ENCODE measurements around the gene ABTB1. TPM values are rescaled to one million over a fixed set of nuclear protein-coding genes. Genes with fewer than 3 reads are reported as not detected.

ABTB1 gene
- total RNA-seq, 1 experiment from 2014 or later = 3.6 TPM

DNA sequence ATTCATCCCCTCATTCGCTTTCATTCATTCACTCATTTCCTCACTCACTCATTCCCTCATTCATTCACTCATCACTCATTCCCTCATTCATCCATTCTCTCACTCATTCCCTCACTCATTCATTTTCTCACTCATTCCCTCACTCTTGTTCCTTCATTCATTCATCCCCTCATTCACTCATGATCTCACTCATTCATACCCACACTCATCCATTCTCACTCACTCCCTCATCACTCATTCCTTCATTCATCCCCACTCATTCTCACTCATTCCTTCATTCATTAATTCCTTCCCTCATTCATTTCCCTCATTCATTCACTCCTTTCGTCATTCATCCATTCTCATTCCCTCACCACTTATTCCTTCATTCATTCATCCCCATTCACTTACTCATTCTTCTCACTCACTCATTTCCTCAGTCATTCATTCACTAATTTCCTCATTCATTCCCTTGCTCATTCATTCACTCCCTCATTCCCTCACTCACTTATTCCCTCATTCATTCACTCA is 14.5 kb downstream of the ABTB1 start:
- no peak for DNase-seq
- no peaks in the 10 kb centered on the region for H3F3A ChIP-seq (ENCODE audit: low read length, unreplicated experiment)
- H3K27me3 ChIP-seq (ENCODE audit: low read length) = no peaks in the 10 kb centered on the region
- ChIA-PET CTCF (no interaction called here), POLR2A (ENCODE audit: unreplicated experiment) (no interaction called here)
- H2AFZ ChIP-seq (ENCODE audit: low read length) = no peak overlapping the region
- TF ChIP-seq EZH2 (IDR thresholded peaks at IDR 0.05; ENCODE audit: low read length, unreplicated experiment) (no peak), EZH2phosphoT487 (IDR thresholded peaks at IDR 0.05; ENCODE audit: borderline replicate concordance, low read length) (no peak)
- TF ChIP-seq, protein P1, sequence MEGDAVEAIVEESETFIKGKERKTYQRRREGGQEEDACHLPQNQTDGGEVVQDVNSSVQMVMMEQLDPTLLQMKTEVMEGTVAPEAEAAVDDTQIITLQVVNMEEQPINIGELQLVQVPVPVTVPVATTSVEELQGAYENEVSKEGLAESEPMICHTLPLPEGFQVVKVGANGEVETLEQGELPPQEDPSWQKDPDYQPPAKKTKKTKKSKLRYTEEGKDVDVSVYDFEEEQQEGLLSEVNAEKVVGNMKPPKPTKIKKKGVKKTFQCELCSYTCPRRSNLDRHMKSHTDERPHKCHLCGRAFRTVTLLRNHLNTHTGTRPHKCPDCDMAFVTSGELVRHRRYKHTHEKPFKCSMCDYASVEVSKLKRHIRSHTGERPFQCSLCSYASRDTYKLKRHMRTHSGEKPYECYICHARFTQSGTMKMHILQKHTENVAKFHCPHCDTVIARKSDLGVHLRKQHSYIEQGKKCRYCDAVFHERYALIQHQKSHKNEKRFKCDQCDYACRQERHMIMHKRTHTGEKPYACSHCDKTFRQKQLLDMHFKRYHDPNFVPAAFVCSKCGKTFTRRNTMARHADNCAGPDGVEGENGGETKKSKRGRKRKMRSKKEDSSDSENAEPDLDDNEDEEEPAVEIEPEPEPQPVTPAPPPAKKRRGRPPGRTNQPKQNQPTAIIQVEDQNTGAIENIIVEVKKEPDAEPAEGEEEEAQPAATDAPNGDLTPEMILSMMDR (conservative IDR thresholded peaks at IDR 0.05; ENCODE audit: low read depth, low read length) = no peak
- H3K9me3 ChIP-seq (ENCODE audit: low read length) = no peaks in the 10 kb centered on the region
- no peak overlapping the region for H3K4me2 ChIP-seq (ENCODE audit: low read length)
- H4K20me1 ChIP-seq (ENCODE audit: low read length) = no peaks in the 10 kb centered on the region
- no peak overlapping the region for H3K4me3 ChIP-seq (ENCODE audit: low read length)
- BruUV-seq (replicated peaks) = no TSS peak
- no peaks in the 10 kb centered on the region for H3K79me2 ChIP-seq (ENCODE audit: low read length)
- H3K4me1 ChIP-seq (ENCODE audit: insufficient read depth, low read length) = peaks cover 16% of the 10 kb centered on the region
- no peaks in the 10 kb centered on the region for H3K9me2 ChIP-seq (replicated peaks; ENCODE audit: low read length)
- no peak overlapping the region for H3K27ac ChIP-seq (ENCODE audit: low read length)
- intact Hi-C loops (cut with micrococcal nuclease) = no loop called here
- ATAC-seq = no peak
- no peak overlapping the region for H3K9ac ChIP-seq (ENCODE audit: low read length)
- no peaks in the 10 kb centered on the region for H3K36me3 ChIP-seq (ENCODE audit: low read depth, low read length)

DNA sequence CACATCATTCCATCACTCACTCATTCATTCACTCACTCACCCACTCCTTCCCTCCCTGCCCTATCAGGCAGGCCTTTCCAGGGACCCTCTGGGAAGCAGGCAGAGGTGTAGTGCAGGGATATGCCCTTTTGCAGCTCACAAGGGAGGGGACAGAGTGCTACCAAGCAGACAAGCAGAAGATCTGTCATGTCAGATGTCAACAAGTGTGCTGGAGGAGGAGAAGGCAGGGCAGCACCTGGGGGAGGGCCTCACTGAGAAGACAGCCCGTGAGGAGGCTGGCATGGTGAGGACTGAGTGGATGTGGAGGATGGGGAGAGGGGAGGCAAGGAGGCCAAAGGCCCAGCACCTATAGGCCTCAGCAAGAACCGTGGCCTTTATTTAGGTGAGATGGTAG is 15.3 kb downstream of the ABTB1 start:
- no peaks in the 10 kb centered on the region for H3K79me2 ChIP-seq (ENCODE audit: low read length)
- TF ChIP-seq, protein P1 (conservative IDR thresholded peaks at IDR 0.05; ENCODE audit: low read depth, low read length) = no peak
- no peak for TF ChIP-seq EZH2phosphoT487 (IDR thresholded peaks at IDR 0.05; ENCODE audit: borderline replicate concordance, low read length)
- TF ChIP-seq EZH2 (IDR thresholded peaks at IDR 0.05; ENCODE audit: low read length, unreplicated experiment) = no peak
- H3F3A ChIP-seq (ENCODE audit: low read length, unreplicated experiment) = no peaks in the 10 kb centered on the region
- intact Hi-C loops (cut with micrococcal nuclease) = no loop called here
- CTCF ChIA-PET = no interaction called here
- no peak overlapping the region for H3K4me3 ChIP-seq (ENCODE audit: low read length)
- BruUV-seq (replicated peaks) = no TSS peak
- no peak overlapping the region for H3K9ac ChIP-seq (ENCODE audit: low read length)
- no peak overlapping the region for H3K27ac ChIP-seq (ENCODE audit: low read length)
- H3K27me3 ChIP-seq (ENCODE audit: low read length) = no peaks in the 10 kb centered on the region
- H3K4me1 ChIP-seq (ENCODE audit: insufficient read depth, low read length) = peaks cover 16% of the 10 kb centered on the region
- no peak overlapping the region for H2AFZ ChIP-seq (ENCODE audit: low read length)
- no peaks in the 10 kb centered on the region for H3K36me3 ChIP-seq (ENCODE audit: low read depth, low read length)
- ATAC-seq = no peak
- POLR2A ChIA-PET (ENCODE audit: unreplicated experiment) = no interaction called here
- H3K9me2 ChIP-seq (replicated peaks; ENCODE audit: low read length) = no peaks in the 10 kb centered on the region
- H3K9me3 ChIP-seq (ENCODE audit: low read length) = no peaks in the 10 kb centered on the region
- DNase-seq = no peak
- no peaks in the 10 kb centered on the region for H4K20me1 ChIP-seq (ENCODE audit: low read length)
- H3K4me2 ChIP-seq (ENCODE audit: low read length) = no peak overlapping the region

DNA sequence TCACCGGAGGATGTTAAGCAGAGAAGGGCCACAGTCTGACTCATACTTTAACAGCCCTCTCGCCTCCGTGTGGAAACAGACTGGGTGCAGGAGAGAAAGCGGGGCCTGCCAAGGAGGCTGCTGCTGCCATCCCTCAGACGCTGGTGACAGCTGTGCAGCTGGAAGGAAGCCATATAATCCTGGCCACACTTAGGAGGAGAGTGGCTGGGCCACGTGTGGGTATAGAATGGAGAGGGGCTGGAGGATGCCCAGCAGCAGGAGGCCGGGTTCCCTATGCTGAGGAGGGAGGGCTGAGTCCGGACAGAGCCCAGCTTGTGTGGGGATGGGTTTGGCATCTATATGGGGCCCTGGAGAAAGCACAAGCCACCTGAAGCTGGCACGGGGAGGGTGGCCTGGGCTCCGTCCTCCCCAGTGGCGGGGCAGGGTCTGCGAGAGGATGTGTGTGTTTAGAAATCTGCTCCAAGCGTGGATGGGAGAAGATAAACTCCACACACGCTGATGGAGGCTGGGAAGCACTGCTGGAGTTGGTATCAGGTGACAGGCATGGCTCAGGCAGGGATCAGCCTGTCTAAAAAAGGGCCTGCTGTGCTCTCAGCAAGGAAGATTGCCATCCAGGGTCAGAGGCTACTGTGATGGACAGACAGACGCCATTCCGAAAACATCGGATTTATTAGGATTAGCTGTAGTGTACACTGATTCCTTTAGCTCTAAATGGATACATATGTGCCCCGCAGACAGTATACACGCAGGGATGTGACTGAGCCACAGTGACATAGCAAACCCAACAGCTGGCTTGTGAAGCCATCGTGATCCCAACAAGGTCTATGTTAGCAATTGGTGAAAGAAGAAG is 15.9 kb downstream of the ABTB1 start:
- Histone ChIP-seq H3F3A (ENCODE audit: low read length, unreplicated experiment) (no peaks in the 10 kb centered on the region), H3K9me3 (ENCODE audit: low read length) (no peaks in the 10 kb centered on the region), H3K4me2 (ENCODE audit: low read length) (no peak overlapping the region), H3K4me3 (ENCODE audit: low read length) (no peak overlapping the region), H3K9me2 (replicated peaks; ENCODE audit: low read length) (no peaks in the 10 kb centered on the region), H4K20me1 (ENCODE audit: low read length) (no peaks in the 10 kb centered on the region), H3K9ac (ENCODE audit: low read length) (no peak overlapping the region), H3K36me3 (ENCODE audit: low read depth, low read length) (no peaks in the 10 kb centered on the region), H3K27ac (ENCODE audit: low read length) (no peak overlapping the region), H2AFZ (ENCODE audit: low read length) (no peak overlapping the region), H3K4me1 (ENCODE audit: insufficient read depth, low read length) (peaks cover 16% of the 10 kb centered on the region), H3K79me2 (ENCODE audit: low read length) (no peaks in the 10 kb centered on the region), H3K27me3 (ENCODE audit: low read length) (no peaks in the 10 kb centered on the region)
- no TSS peak for BruUV-seq (replicated peaks)
- ATAC-seq (no peak), DNase-seq (peak; percentile 10)
- POLR2A ChIA-PET (ENCODE audit: unreplicated experiment) = no interaction called here
- TF ChIP-seq EZH2phosphoT487 (IDR thresholded peaks at IDR 0.05; ENCODE audit: borderline replicate concordance, low read length) = no peak
- TF ChIP-seq, protein P1 (conservative IDR thresholded peaks at IDR 0.05; ENCODE audit: low read depth, low read length) = no peak
- no peak for TF ChIP-seq EZH2 (IDR thresholded peaks at IDR 0.05; ENCODE audit: low read length, unreplicated experiment)
- CTCF ChIA-PET = no interaction called here
- intact Hi-C loops (cut with micrococcal nuclease) = no loop called here
